MM.1S (cell line): Measurements from ENCODE around the gene KRT84.

Source experiments
- DNase-seq: peaks from one replicate; pipeline ENCODE4 v3.0.0-alpha.2; 2015
- H2AFZ ChIP-seq: fragments of 300-600 bp; sonication (generic); 2 replicates; pipeline ENCODE4 v1.6.0; 2016; ENCODE audit warnings: antibody characterized with exemption, low read length
- H3F3A ChIP-seq: fragments of 300-600 bp; sonication (generic); 2 replicates; pipeline ENCODE4 v1.6.1; 2016; ENCODE audit warnings: mild to moderate bottlenecking, antibody characterized with exemption, low read length, moderate library complexity, mixed read lengths; ENCODE audit not compliant: insufficient read depth
- H3K27ac ChIP-seq: fragments of 300-600 bp; sonication (generic); 2 replicates; pipeline ENCODE4 v1.5.1; 2016; ENCODE audit warnings: mild to moderate bottlenecking, low read length
- H3K27me3 ChIP-seq: fragments of 300-600 bp; sonication (generic); replicated peaks from 2 replicates; pipeline ENCODE4 v1.6.0; 2016; ENCODE audit warnings: low read length; ENCODE audit not compliant: insufficient read depth
- H3K36me3 ChIP-seq: fragments of 300-600 bp; sonication (generic); replicated peaks from 2 replicates; pipeline ENCODE4 v1.6.1; 2016; ENCODE audit warnings: mild to moderate bottlenecking, low read length, mixed read lengths; ENCODE audit not compliant: insufficient read depth
- H3K4me1 ChIP-seq: fragments of 300-600 bp; sonication (generic); 2 replicates; pipeline ENCODE4 v1.6.1; 2016; ENCODE audit warnings: low read length, mixed read lengths
- H3K4me2 ChIP-seq: fragments of 300-600 bp; sonication (generic); 2 replicates; pipeline ENCODE4 v1.6.0; 2016; ENCODE audit warnings: low read depth, low read length
- H3K4me3 ChIP-seq: fragments of 300-600 bp; sonication (generic); 2 replicates; pipeline ENCODE4 v1.5.1; 2016; ENCODE audit warnings: low read length, mixed read lengths
- H3K79me2 ChIP-seq: fragments of 300-600 bp; sonication (generic); 2 replicates; pipeline ENCODE4 v1.6.1; 2016; ENCODE audit warnings: mixed run types, low read length, mixed read lengths
- H3K9ac ChIP-seq: fragments of 300-600 bp; sonication (generic); 2 replicates; pipeline ENCODE4 v1.6.1; 2016; ENCODE audit warnings: low read length, mixed read lengths
- H3K9me2 ChIP-seq: fragments of 300-600 bp; sonication (generic); replicated peaks from 2 replicates; pipeline ENCODE4 v1.6.1; 2016; ENCODE audit warnings: mild to moderate bottlenecking, low read length, mixed read lengths; ENCODE audit not compliant: insufficient read depth
- H3K9me3 ChIP-seq: fragments of 300-600 bp; sonication (generic); replicated peaks from 2 replicates; pipeline ENCODE4 v1.6.1; 2016; ENCODE audit warnings: mild to moderate bottlenecking, low read length, mixed read lengths; ENCODE audit not compliant: insufficient read depth
- H4K20me1 ChIP-seq: fragments of 300-600 bp; sonication (generic); 2 replicates; pipeline ENCODE4 v1.6.1; 2016; ENCODE audit warnings: mild to moderate bottlenecking, low read length, moderate library complexity, mixed read lengths; ENCODE audit not compliant: insufficient read depth
- EZH2 ChIP-seq: fragments of 300-600 bp; sonication (generic); optimal IDR thresholded peaks from 2 replicates; pipeline ENCODE3; 2017; ENCODE audit warnings: low read depth, mild to moderate bottlenecking, antibody characterized with exemption, low read length, mixed read lengths
- EZH2phosphoT487 ChIP-seq: fragments of 300-600 bp; sonication (generic); IDR thresholded peaks from 2 replicates; pipeline ENCODE4 v1.6.1; 2018; ENCODE audit warnings: antibody characterized with exemption, low read length
- TF ChIP-seq, protein P1 (sequence below): fragments of 300-600 bp; sonication (generic); IDR thresholded peaks from 2 replicates; pipeline ENCODE4 v1.5.1; 2016; ENCODE audit warnings: antibody characterized with exemption, low read length, mixed read lengths

Gene KRT84

DNA sequence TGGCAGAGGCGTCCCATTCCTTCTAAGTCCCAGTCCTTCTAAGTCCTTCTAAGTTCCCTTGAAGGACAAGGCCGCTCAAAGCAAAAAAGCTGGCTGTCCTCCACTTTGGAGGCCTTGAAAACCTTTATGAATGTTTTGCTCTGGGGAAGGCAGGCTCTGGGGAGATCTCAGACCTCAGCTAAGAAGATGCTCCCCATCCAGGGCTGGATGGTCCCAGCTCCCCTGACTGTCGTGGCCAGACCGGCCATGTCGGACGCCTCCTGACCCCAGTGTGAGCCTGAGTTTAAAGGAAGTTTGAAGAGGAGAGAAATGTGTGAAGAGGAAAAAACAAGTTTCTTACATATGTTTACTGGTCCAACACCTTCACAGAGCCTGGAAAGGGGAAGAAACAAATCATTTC, 5.9 kb downstream of the KRT84 start:
- Histone ChIP-seq H3K9me3 (no peaks in the 10 kb centered on the region), H3K9me2 (no peaks in the 10 kb centered on the region), H3K27me3 (peaks cover 83% of the 10 kb centered on the region), H3K4me2 (no peak overlapping the region), H3K4me1 (no peaks in the 10 kb centered on the region), H3K27ac (no peak overlapping the region), H3K4me3 (no peak overlapping the region), H3K79me2 (no peaks in the 10 kb centered on the region), H3K9ac (no peak overlapping the region), H3F3A (no peaks in the 10 kb centered on the region), H3K36me3 (no peaks in the 10 kb centered on the region), H2AFZ (no peak overlapping the region), H4K20me1 (no peaks in the 10 kb centered on the region)
- TF ChIP-seq EZH2phosphoT487 (no peak), EZH2 (no peak)
- TF ChIP-seq, protein P1, sequence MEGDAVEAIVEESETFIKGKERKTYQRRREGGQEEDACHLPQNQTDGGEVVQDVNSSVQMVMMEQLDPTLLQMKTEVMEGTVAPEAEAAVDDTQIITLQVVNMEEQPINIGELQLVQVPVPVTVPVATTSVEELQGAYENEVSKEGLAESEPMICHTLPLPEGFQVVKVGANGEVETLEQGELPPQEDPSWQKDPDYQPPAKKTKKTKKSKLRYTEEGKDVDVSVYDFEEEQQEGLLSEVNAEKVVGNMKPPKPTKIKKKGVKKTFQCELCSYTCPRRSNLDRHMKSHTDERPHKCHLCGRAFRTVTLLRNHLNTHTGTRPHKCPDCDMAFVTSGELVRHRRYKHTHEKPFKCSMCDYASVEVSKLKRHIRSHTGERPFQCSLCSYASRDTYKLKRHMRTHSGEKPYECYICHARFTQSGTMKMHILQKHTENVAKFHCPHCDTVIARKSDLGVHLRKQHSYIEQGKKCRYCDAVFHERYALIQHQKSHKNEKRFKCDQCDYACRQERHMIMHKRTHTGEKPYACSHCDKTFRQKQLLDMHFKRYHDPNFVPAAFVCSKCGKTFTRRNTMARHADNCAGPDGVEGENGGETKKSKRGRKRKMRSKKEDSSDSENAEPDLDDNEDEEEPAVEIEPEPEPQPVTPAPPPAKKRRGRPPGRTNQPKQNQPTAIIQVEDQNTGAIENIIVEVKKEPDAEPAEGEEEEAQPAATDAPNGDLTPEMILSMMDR, result no peak
- no peak for DNase-seq

DNA sequence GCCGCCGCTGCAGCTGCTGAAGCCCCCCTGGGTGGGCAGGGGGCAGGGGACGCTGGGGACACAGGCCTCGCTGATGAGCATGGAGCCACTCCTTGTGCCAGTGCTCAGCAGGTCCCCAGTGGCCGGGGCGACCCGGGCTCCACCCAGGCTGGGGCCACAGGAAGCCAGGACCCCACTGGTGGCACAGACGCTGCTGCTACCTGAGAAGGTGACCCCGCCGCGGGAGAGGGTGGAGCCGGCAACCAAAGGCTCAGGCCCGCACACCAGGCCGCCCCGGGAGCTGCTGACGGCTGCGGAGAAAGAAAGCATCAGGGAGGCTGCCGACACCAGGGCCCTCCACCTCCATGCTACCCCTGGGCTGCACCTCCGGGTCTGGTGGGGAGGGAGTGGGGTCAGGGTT, 7.4 kb downstream of the KRT84 start:
- Histone ChIP-seq H3K4me1 (no peaks in the 10 kb centered on the region), H3K36me3 (no peaks in the 10 kb centered on the region), H4K20me1 (no peaks in the 10 kb centered on the region), H3K4me3 (no peak overlapping the region), H3K27ac (no peak overlapping the region), H3K9me3 (no peaks in the 10 kb centered on the region), H3K9me2 (no peaks in the 10 kb centered on the region), H2AFZ (no peak overlapping the region), H3K4me2 (no peak overlapping the region), H3K27me3 (peaks cover 83% of the 10 kb centered on the region), H3K9ac (no peak overlapping the region), H3K79me2 (no peaks in the 10 kb centered on the region), H3F3A (no peaks in the 10 kb centered on the region)
- no peak for DNase-seq
- TF ChIP-seq, protein P1, result no peak
- no peak for TF ChIP-seq EZH2phosphoT487
- no peak for TF ChIP-seq EZH2

- TF ChIP-seq EZH2 (no peak), EZH2phosphoT487 (no peak)
- TF ChIP-seq, protein P1, result no peak
- Histone ChIP-seq H3F3A (no peaks in the 10 kb centered on the region), H3K36me3 (no peaks in the 10 kb centered on the region), H3K4me3 (no peak overlapping the region), H2AFZ (no peak overlapping the region), H3K9me2 (no peaks in the 10 kb centered on the region), H4K20me1 (no peaks in the 10 kb centered on the region), H3K27me3 (peaks cover 81% of the 10 kb centered on the region), H3K9me3 (no peaks in the 10 kb centered on the region), H3K79me2 (no peaks in the 10 kb centered on the region), H3K4me1 (no peaks in the 10 kb centered on the region), H3K4me2 (no peak overlapping the region), H3K9ac (no peak overlapping the region), H3K27ac (no peak overlapping the region)
- no peak for DNase-seq
Measured at GRCh38 chr12:52377266-52377665, 8.2 kb downstream of the KRT84 start.
